Measurements from ENCODE around the gene AOPEP. TPM values are rescaled to one million over a fixed set of nuclear protein-coding genes. Genes with fewer than 3 reads are reported as not detected.

The AOPEP gene
- total RNA-seq, 1 experiment from 2014 or later, result 14.4 TPM

- Mint-ChIP-seq H3K4me3 (no peak overlapping the region), H3K27ac (no peak overlapping the region)
- POLR2A ChIA-PET, result no interaction called here
Measured at GRCh38 chr9:95029288-95029687, 302.8 kb downstream of the AOPEP start.

DNA sequence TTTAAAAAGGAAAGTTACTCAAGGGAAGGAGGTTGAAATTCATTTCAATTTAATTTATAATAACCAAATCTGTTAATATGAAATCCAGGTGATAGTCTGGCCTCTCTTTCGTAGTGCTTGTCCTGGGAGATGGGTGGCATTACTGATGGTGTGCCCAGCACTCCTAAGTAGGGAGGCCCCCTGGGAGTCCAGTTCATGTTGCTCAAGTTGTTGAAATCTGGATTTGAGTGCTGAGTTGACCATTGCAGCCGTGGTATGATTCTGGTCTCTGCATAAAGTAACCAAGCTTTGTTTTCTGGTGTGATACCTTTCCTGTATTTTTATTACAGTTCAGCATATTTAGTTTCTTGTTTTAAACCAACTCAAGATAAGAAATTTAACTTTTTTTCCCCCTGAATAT is 303.2 kb downstream of the AOPEP start:
- DNase-seq (ENCODE audit: low spot score), result no peak
- Mint-ChIP-seq H3K4me3 (no peak overlapping the region), H3K27ac (no peak overlapping the region), H3K36me3 (no peaks in the 10 kb centered on the region), H3K27me3 (ENCODE audit: low read depth) (no peaks in the 10 kb centered on the region), H3K9me3 (no peaks in the 10 kb centered on the region), H3K4me1 (no peaks in the 10 kb centered on the region)
- ChIA-PET POLR2A (no interaction called here), CTCF (no interaction called here)
- no peak for ATAC-seq
- TF ChIP-seq GTF2I (CRISPR knock-in tag; conservative IDR thresholded peaks at IDR 0.05), result no peak
- TF ChIP-seq, protein P1, sequence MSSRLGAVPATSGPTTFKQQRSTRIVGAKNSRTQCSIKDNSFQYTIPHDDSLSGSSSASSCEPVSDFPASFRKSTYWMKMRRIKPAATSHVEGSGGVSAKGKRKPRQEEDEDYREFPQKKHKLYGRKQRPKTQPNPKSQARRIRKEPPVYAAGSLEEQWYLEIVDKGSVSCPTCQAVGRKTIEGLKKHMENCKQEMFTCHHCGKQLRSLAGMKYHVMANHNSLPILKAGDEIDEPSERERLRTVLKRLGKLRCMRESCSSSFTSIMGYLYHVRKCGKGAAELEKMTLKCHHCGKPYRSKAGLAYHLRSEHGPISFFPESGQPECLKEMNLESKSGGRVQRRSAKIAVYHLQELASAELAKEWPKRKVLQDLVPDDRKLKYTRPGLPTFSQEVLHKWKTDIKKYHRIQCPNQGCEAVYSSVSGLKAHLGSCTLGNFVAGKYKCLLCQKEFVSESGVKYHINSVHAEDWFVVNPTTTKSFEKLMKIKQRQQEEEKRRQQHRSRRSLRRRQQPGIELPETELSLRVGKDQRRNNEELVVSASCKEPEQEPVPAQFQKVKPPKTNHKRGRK (CRISPR knock-in tag; IDR thresholded peaks at IDR 0.05; ENCODE audit: borderline replicate concordance), result no peak
- no peak for TF ChIP-seq ATF1 (CRISPR knock-in tag; IDR thresholded peaks at IDR 0.05)
- TF ChIP-seq AFF4 (CRISPR knock-in tag; IDR thresholded peaks at IDR 0.05; ENCODE audit: borderline replicate concordance), result no peak
- no peak for TF ChIP-seq SP1 (CRISPR knock-in tag; conservative IDR thresholded peaks at IDR 0.05)
- TF ChIP-seq MAX (CRISPR knock-in tag; IDR thresholded peaks at IDR 0.05), result no peak
- TF ChIP-seq, protein P2, sequence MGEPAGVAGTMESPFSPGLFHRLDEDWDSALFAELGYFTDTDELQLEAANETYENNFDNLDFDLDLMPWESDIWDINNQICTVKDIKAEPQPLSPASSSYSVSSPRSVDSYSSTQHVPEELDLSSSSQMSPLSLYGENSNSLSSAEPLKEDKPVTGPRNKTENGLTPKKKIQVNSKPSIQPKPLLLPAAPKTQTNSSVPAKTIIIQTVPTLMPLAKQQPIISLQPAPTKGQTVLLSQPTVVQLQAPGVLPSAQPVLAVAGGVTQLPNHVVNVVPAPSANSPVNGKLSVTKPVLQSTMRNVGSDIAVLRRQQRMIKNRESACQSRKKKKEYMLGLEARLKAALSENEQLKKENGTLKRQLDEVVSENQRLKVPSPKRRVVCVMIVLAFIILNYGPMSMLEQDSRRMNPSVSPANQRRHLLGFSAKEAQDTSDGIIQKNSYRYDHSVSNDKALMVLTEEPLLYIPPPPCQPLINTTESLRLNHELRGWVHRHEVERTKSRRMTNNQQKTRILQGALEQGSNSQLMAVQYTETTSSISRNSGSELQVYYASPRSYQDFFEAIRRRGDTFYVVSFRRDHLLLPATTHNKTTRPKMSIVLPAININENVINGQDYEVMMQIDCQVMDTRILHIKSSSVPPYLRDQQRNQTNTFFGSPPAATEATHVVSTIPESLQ (CRISPR knock-in tag; IDR thresholded peaks at IDR 0.05), result no peak
- TF ChIP-seq, protein P3, sequence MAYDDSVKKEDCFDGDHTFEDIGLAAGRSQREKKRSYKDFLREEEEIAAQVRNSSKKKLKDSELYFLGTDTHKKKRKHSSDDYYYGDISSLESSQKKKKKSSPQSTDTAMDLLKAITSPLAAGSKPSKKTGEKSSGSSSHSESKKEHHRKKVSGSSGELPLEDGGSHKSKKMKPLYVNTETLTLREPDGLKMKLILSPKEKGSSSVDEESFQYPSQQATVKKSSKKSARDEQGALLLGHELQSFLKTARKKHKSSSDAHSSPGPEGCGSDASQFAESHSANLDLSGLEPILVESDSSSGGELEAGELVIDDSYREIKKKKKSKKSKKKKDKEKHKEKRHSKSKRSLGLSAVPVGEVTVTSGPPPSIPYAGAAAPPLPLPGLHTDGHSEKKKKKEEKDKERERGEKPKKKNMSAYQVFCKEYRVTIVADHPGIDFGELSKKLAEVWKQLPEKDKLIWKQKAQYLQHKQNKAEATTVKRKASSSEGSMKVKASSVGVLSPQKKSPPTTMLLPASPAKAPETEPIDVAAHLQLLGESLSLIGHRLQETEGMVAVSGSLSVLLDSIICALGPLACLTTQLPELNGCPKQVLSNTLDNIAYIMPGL (CRISPR knock-in tag; IDR thresholded peaks at IDR 0.05), result no peak
- TF ChIP-seq TCF7 (CRISPR knock-in tag; IDR thresholded peaks at IDR 0.05; ENCODE audit: low read depth), result no peak
- TF ChIP-seq ETV6 (CRISPR knock-in tag; IDR thresholded peaks at IDR 0.05), result no peak
- no peak for TF ChIP-seq JAZF1 (CRISPR knock-in tag; IDR thresholded peaks at IDR 0.05)
- TF ChIP-seq ZNF416 (CRISPR knock-in tag; IDR thresholded peaks at IDR 0.05), result no peak

More at GRCh38 chr9:95029288-95029687, 302.8 kb downstream of the AOPEP start:
- DNase-seq (ENCODE audit: low spot score) (no peak), ATAC-seq (no peak)
- Mint-ChIP-seq H3K9me3 (no peaks in the 10 kb centered on the region), H3K36me3 (no peaks in the 10 kb centered on the region), H3K27me3 (ENCODE audit: low read depth) (no peaks in the 10 kb centered on the region), H3K4me1 (peaks cover 2% of the 10 kb centered on the region)
- TF ChIP-seq NFE2L1 (CRISPR knock-in tag; IDR thresholded peaks at IDR 0.05) (no peak), NR1H2 (CRISPR knock-in tag; IDR thresholded peaks at IDR 0.05) (no peak), GRHL2 (CRISPR knock-in tag; IDR thresholded peaks at IDR 0.05; ENCODE audit: insufficient replicate concordance, severe bottlenecking) (no peak), AFF4 (CRISPR knock-in tag; IDR thresholded peaks at IDR 0.05; ENCODE audit: borderline replicate concordance) (no peak), ELF4 (CRISPR knock-in tag; IDR thresholded peaks at IDR 0.05; ENCODE audit: low read depth) (no peak), ZNF416 (CRISPR knock-in tag; IDR thresholded peaks at IDR 0.05) (no peak), FOXK1 (CRISPR knock-in tag; IDR thresholded peaks at IDR 0.05) (no peak), TCF7 (CRISPR knock-in tag; IDR thresholded peaks at IDR 0.05; ENCODE audit: low read depth) (no peak), GTF2I (CRISPR knock-in tag; conservative IDR thresholded peaks at IDR 0.05) (no peak), KAT7 (CRISPR knock-in tag; IDR thresholded peaks at IDR 0.05; ENCODE audit: borderline replicate concordance) (no peak)
- CTCF ChIA-PET, result no interaction called here

Measured in WTC11 (cell line).